GM21529 (cell line): ENCODE data around the gene WDR35.
"Not testable (repeated sequence)": the region's sequence is repeated elsewhere in the genome, so short reads cannot be mapped to it uniquely, and the experiment has no call there.

Source experiments
- ATAC-seq: cut with Tn5 transposase; IDR thresholded peaks from one replicate; pipeline ENCODE4 v1.9.1; 2021; ENCODE audit not compliant: unreplicated experiment

Gene WDR35

GRCh38 chr2:19943189-19943588 is 46.7 kb downstream of the WDR35 start:
- no peak for ATAC-seq

DNA sequence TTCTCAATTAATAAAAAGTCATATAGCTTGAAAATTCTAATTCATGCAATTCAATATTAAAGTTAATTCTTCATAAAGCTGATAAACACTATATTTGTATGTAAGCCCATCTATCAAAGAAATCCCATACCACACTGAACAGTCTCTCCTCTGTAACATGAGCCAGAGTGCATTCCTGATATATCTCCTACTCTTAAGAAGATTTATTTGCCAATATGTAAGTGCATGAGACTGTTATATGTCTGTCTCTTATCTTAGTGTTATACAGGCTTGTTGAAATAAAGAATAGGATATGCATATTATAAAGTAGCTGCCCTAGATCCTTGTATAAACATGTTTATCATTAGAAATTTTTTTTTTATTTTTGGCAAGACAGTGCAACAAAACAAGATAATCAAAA is 47.7 kb downstream of the WDR35 start:
- ATAC-seq, result no peak

DNA sequence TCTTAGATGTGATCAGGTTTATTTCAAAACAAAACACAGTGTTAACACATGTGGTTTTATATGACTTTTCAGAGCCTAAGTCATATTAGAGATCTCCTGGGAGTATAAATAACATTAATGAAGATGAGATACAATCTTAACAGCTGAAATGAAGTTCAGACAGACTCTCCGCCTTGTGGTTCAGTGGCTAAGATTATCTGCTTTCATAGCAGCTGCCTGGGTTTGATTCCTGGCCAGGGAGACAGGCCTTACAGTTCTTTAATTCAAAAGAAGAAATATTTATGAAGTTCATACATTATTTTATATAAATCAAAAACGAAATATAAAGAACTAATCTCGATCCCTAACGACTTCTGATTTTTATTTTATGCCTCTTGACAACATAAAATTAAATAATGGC is 52.9 kb downstream of the WDR35 start:
- ATAC-seq, result no peak

- no peak for ATAC-seq
These were observed 53.7 kb downstream of the WDR35 start for GRCh38 chr2:19936203-19936602.

DNA sequence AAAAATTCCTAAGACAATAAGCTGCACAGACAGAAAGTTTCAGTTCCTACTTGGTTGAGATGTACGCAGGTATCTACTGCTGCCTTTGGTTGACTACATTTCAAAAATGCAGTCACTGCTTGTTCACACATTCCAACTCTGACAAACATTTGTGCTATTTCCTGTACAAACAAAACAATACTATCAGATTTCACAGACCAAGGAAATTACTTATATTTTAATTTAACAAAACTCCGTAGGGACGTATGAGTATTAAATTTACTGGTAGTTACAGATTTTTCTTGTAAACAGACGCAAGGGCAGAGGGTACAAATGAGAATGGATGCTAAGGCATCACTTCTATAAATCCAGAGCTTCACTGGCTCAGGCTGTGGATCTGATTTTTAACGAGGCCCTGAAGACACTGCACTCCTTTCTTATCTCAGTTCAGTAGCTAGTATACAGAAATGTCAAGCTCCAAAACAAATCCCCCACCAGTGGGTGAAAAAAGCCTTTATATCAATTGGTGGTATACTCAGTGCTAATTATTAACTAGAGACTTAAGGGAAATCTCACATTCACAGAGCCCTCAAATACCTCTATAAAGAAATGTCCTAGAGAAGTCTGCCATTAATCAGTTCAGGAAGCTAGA is 56.4 kb downstream of the WDR35 start:
- peak; percentile 67 for ATAC-seq

DNA sequence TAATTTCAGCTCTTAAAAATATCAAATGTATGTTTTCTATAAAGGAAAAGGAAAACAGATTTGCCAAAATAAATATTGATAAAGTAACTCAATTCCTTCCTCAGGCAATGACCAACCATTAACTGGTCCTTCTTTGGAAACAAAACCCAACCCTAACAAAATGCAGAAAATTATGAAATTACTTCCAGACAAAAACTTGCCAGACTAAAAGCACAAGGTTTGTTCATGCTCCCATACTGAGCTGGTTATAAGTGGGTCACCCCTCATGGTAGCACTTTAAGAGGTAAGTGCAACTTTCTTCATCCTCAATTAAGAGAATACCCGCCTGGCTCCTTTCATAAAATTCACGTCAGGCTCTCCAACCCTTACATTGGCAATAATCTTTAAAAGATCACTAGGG is 57.0 kb downstream of the WDR35 start:
- ATAC-seq, result peak; percentile 33

DNA sequence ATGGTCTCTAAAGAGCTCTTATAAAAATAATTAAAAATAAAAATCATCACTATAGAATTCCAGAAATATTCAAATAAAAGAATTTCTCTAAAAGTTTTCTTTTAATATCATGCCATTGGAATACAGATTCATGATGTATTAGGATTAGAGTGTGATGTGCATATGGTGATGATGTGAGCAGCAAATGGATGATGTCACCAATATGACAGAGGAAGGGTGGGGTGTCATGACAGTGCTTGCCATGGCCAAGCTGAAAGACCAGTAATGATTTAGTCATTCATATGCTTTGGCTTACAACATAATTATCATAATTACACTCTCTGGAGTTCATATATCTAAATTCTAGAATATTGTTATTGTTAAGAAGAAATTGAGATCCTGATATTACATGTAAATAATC is 60.7 kb downstream of the WDR35 start:
- no peak for ATAC-seq

- not testable (repeated sequence) for ATAC-seq
These were observed 62.1 kb downstream of the WDR35 start for GRCh38 chr2:19927816-19928215.

GRCh38 chr2:19924526-19924925 is 65.4 kb downstream of the WDR35 start:
- not testable (repeated sequence) for ATAC-seq

- ATAC-seq, result not testable (repeated sequence)
These were observed 67.7 kb downstream of the WDR35 start for GRCh38 chr2:19922188-19922587.

GRCh38 chr2:19916385-19916950 is 73.4 kb downstream of the WDR35 start:
- no peak for ATAC-seq

- no peak for ATAC-seq
These were observed 75.5 kb downstream of the WDR35 start for GRCh38 chr2:19914266-19914975.

DNA sequence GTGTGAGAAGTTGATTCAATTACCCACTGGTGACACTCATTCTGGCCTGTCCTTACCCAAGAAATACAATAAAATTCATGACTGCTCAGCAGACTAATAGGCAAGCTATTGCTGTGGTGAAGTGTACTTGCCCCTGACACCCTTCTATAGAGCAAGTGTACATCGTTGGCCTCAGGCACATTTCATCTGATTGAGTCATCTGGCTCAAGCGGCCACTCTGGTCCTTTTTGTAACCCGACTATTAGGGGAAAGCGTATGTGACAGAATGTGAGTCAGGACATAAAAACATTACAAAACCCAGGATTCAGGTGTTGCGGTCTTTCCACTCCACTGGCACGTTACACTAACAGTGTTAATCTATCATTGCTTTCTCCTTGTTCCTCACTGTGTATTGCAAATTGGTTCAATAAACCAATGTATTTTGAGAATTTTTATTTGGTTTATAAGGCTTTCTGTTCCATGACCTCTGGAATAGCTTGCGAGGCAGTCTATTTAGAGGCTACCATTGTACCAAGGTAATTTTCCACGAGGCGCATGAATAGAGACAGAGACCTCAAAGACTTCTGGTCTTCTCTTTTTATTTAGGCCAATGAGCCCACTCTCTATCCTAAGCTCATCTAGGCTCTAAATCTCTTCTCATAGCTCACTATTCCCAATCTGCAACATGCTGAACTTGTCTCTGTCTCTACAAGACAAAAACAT is 77.9 kb downstream of the WDR35 start:
- no peak for ATAC-seq

- no peak for ATAC-seq
These were observed 87.6 kb downstream of the WDR35 start for GRCh38 chr2:19902216-19902740.

GRCh38 chr2:19901442-19902215 is 88.3 kb downstream of the WDR35 start, which contains the start of gene TTC32:
TSS of gene TTC32 (minus strand) at chr2:19901983. CDS start at chr2:19901854, 129 bp downstream.
- ATAC-seq, result peak; percentile 80

- peak; percentile 2 for ATAC-seq
These were observed 88.9 kb downstream of the WDR35 start for GRCh38 chr2:19900931-19901441.

- ATAC-seq, result peak; percentile 27
These were observed 89.6 kb downstream of the WDR35 start for GRCh38 chr2:19899985-19900930.

DNA sequence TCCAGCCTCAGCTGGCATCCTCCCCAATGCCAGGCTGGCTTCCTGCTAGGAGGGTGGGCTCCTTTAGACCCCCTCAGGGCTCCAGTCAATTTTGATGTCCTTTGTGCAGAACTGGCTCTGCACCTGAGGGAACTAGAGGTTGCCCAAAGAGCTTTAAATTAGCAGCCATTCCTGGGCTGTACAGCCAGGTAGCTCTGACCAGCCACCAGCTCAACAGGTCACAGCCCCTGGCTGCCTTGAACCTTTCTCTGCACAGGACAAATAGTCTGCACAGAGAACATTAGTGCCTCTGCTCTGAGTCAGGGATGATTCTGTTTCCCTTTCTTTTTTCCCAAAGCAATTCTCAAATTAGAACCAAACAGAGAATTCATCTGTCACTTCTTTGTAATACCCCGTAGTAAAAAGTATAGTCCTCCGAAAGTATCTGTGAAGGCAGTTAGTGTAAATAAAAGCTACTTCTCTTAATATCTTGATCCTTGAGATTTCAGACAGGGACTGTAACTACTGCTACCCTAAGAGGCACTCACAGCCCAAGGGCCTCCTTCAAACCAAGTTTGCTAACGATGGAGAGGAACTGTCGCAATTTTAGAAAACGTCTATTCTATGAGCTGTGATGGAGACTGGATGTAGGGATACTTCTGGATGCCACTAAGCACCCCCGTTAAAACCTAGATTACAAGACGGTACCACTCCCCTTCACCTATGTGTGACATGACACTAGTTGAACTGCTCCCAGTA is 91.1 kb downstream of the WDR35 start:
- no peak for ATAC-seq
